ENCODE data around the gene PAXX. TPM values are rescaled to one million over a fixed set of nuclear protein-coding genes. Genes with fewer than 3 reads are reported as not detected.
A peak's percentile ranks its signal among the peaks of the same experiment; 100 is the strongest.

PAXX gene
- total RNA-seq, 5 donors from 2014 or later (not counting 1 experiment from before 2014, with no cell fraction given) = 81.3 to 173 (median 127) TPM

- CTCF ChIA-PET = no interaction called here
- POLR2A ChIA-PET = no interaction called here
- no peak overlapping the region for H3K4me3 Mint-ChIP-seq
- Histone ChIP-seq H3K36me3 (ENCODE audit: control insufficient read depth in 2 of 2, extremely low read depth in 1 of 2, insufficient read depth in 1 of 2, low read length in 1 of 2) (peaks cover 0 to 12% of the 10 kb centered on the region in 2 donors), H3K4me1 (ENCODE audit: control insufficient read depth in 1 of 2, extremely low read depth in 1 of 2, insufficient read depth in 2 of 2, low read length in 2 of 2) (peaks cover 0 to 19% of the 10 kb centered on the region in 2 experiments), H3K9me3 (no peaks in the 10 kb centered on the region), H3K27ac (ENCODE audit: low read length) (no peak overlapping the region), H3K27me3 (replicated peaks in 1 of 2; ENCODE audit: control insufficient read depth in 2 of 2, extremely low read depth in 1 of 2, insufficient read depth in 2 of 2, low read length in 1 of 2) (peaks cover 0 to 5% of the 10 kb centered on the region in 2 experiments), H3K4me3 (ENCODE audit: control insufficient read depth in 1 of 2, extremely low read depth in 1 of 2, low read length in 1 of 2) (no peak overlapping the region)
- H3K27me3 Mint-ChIP-seq = no peaks in the 10 kb centered on the region
- no peaks in the 10 kb centered on the region for H3K36me3 Mint-ChIP-seq
- peaks cover 0 to 6% (median 6%) of the 10 kb centered on the region in 3 donors for H3K4me1 Mint-ChIP-seq
- WGBS (ENCODE audit: insufficient coverage) = 52% methylated on average over 23 of the region's 24 CpGs
- H3K27ac Mint-ChIP-seq = peak overlapping the region in 1 of 2 donors; percentile 34
- ATAC-seq (replicated peaks in 1 of 4) (no peak), DNase-seq (no peak)
- H3K9me3 Mint-ChIP-seq = no peaks in the 10 kb centered on the region
These were observed 14.1 kb downstream of the PAXX start for GRCh38 chr9:137006116-137007003.

GRCh38 chr9:137007108-137007815 lies 15.0 kb downstream of the PAXX start:
- Mint-ChIP-seq H3K27ac (no peak overlapping the region), H3K4me1 (peaks cover 0 to 6% (median 6%) of the 10 kb centered on the region in 3 donors), H3K36me3 (peaks cover 3% of the 10 kb centered on the region), H3K27me3 (no peaks in the 10 kb centered on the region), H3K4me3 (no peak overlapping the region), H3K9me3 (no peaks in the 10 kb centered on the region)
- Histone ChIP-seq H3K27ac (ENCODE audit: low read length) (no peak overlapping the region), H3K4me3 (ENCODE audit: control insufficient read depth in 1 of 2, extremely low read depth in 1 of 2, low read length in 1 of 2) (no peak overlapping the region), H3K27me3 (replicated peaks in 1 of 2; ENCODE audit: control insufficient read depth in 2 of 2, extremely low read depth in 1 of 2, insufficient read depth in 2 of 2, low read length in 1 of 2) (peaks cover 0 to under 1% of the 10 kb centered on the region in 2 experiments), H3K9me3 (no peaks in the 10 kb centered on the region), H3K4me1 (ENCODE audit: control insufficient read depth in 1 of 2, extremely low read depth in 1 of 2, insufficient read depth in 2 of 2, low read length in 2 of 2) (peaks cover 0 to 17% of the 10 kb centered on the region in 2 experiments), H3K36me3 (ENCODE audit: control insufficient read depth in 2 of 2, extremely low read depth in 1 of 2, insufficient read depth in 1 of 2, low read length in 1 of 2) (peaks cover 0 to 16% of the 10 kb centered on the region in 2 donors)
- POLR2A ChIA-PET = interaction anchor here in 1 of 2 donors (0.6 kb wide), 1 partner anchor 41 kb away, joined by 3 read pairs; no protein-coding TSS in a partner anchor
- ATAC-seq (replicated peaks in 1 of 4) = no peak
- no peak for DNase-seq
- 91% methylated on average over 20 of the region's 30 CpGs for WGBS (ENCODE audit: insufficient coverage)
- CTCF ChIA-PET = no interaction called here

- no peak overlapping the region for H3K4me3 Mint-ChIP-seq
- Histone ChIP-seq H3K4me3 (ENCODE audit: control insufficient read depth in 1 of 2, extremely low read depth in 1 of 2, low read length in 1 of 2) (no peak overlapping the region), H3K4me1 (ENCODE audit: control insufficient read depth in 1 of 2, extremely low read depth in 1 of 2, insufficient read depth in 2 of 2, low read length in 2 of 2) (peaks cover 0 to 17% of the 10 kb centered on the region in 2 experiments), H3K27ac (ENCODE audit: low read length) (no peak overlapping the region), H3K9me3 (no peaks in the 10 kb centered on the region), H3K36me3 (ENCODE audit: control insufficient read depth in 2 of 2, extremely low read depth in 1 of 2, insufficient read depth in 1 of 2, low read length in 1 of 2) (peaks cover 0 to 20% of the 10 kb centered on the region in 2 donors), H3K27me3 (replicated peaks in 1 of 2; ENCODE audit: control insufficient read depth in 2 of 2, extremely low read depth in 1 of 2, insufficient read depth in 2 of 2, low read length in 1 of 2) (no peaks in the 10 kb centered on the region)
- H3K36me3 Mint-ChIP-seq = peaks cover 6% of the 10 kb centered on the region
- ATAC-seq (replicated peaks in 1 of 4) (no peak), DNase-seq (no peak)
- H3K9me3 Mint-ChIP-seq = no peaks in the 10 kb centered on the region
- 86% methylated on average over 13 of the region's 13 CpGs for WGBS (ENCODE audit: insufficient coverage)
- CTCF ChIA-PET = no interaction called here
- H3K27me3 Mint-ChIP-seq = no peaks in the 10 kb centered on the region
- POLR2A ChIA-PET = interaction anchor here in 1 of 2 donors (0.6 kb wide), 1 partner anchor 42 kb away, joined by 3 read pairs; no protein-coding TSS in a partner anchor
- no peak overlapping the region for H3K27ac Mint-ChIP-seq
- H3K4me1 Mint-ChIP-seq = peaks cover 0 to 6% (median 6%) of the 10 kb centered on the region in 3 donors
These were observed 15.6 kb downstream of the PAXX start for GRCh38 chr9:137007816-137008270.

GRCh38 chr9:137008312-137008711 lies 16.1 kb downstream of the PAXX start:
- H3K4me3 Mint-ChIP-seq = no peak overlapping the region
- POLR2A ChIA-PET = no interaction called here
- no peak for ATAC-seq (replicated peaks in 1 of 4)

GRCh38 chr9:137009217-137009616 lies 17.0 kb downstream of the PAXX start:
- CTCF ChIA-PET = no interaction called here

More at GRCh38 chr9:137008312-137008711, 16.1 kb downstream of the PAXX start:
- peaks cover 0 to 20% of the 10 kb centered on the region in 2 donors for H3K36me3 ChIP-seq (ENCODE audit: control insufficient read depth in 2 of 2, extremely low read depth in 1 of 2, insufficient read depth in 1 of 2, low read length in 1 of 2)
- peaks cover 6% of the 10 kb centered on the region for H3K36me3 Mint-ChIP-seq
- no peak overlapping the region for H3K27ac Mint-ChIP-seq
- peaks cover 0 to 6% (median 6%) of the 10 kb centered on the region in 3 donors for H3K4me1 Mint-ChIP-seq
- H3K9me3 Mint-ChIP-seq = no peaks in the 10 kb centered on the region
- WGBS (ENCODE audit: insufficient coverage) = 83% methylated on average over 20 of the region's 22 CpGs
- CTCF ChIA-PET = no interaction called here
- no peaks in the 10 kb centered on the region for H3K27me3 Mint-ChIP-seq
- no peaks in the 10 kb centered on the region for H3K27me3 ChIP-seq (replicated peaks in 1 of 2; ENCODE audit: control insufficient read depth in 2 of 2, extremely low read depth in 1 of 2, insufficient read depth in 2 of 2, low read length in 1 of 2)
- no peaks in the 10 kb centered on the region for H3K9me3 ChIP-seq
- H3K4me1 ChIP-seq (ENCODE audit: control insufficient read depth in 1 of 2, extremely low read depth in 1 of 2, insufficient read depth in 2 of 2, low read length in 2 of 2) = peaks cover 0 to 17% of the 10 kb centered on the region in 2 experiments
- no peak overlapping the region for H3K27ac ChIP-seq (ENCODE audit: low read length)
- no peak overlapping the region for H3K4me3 ChIP-seq (ENCODE audit: control insufficient read depth in 1 of 2, extremely low read depth in 1 of 2, low read length in 1 of 2)
- DNase-seq = no peak

More at GRCh38 chr9:137009217-137009616, 17.0 kb downstream of the PAXX start:
- Histone ChIP-seq H3K27ac (ENCODE audit: low read length) (no peak overlapping the region), H3K4me1 (ENCODE audit: control insufficient read depth in 1 of 2, extremely low read depth in 1 of 2, insufficient read depth in 2 of 2, low read length in 2 of 2) (peaks cover 0 to 17% of the 10 kb centered on the region in 2 experiments), H3K9me3 (no peaks in the 10 kb centered on the region), H3K36me3 (ENCODE audit: control insufficient read depth in 2 of 2, extremely low read depth in 1 of 2, insufficient read depth in 1 of 2, low read length in 1 of 2) (peaks cover 0 to 22% of the 10 kb centered on the region in 2 donors), H3K4me3 (ENCODE audit: control insufficient read depth in 1 of 2, extremely low read depth in 1 of 2, low read length in 1 of 2) (no peak overlapping the region), H3K27me3 (replicated peaks in 1 of 2; ENCODE audit: control insufficient read depth in 2 of 2, extremely low read depth in 1 of 2, insufficient read depth in 2 of 2, low read length in 1 of 2) (no peaks in the 10 kb centered on the region)
- Mint-ChIP-seq H3K4me1 (peaks cover 0 to 6% (median 6%) of the 10 kb centered on the region in 3 donors), H3K36me3 (peaks cover 6% of the 10 kb centered on the region), H3K9me3 (no peaks in the 10 kb centered on the region), H3K4me3 (no peak overlapping the region), H3K27me3 (no peaks in the 10 kb centered on the region), H3K27ac (no peak overlapping the region)
- POLR2A ChIA-PET = no interaction called here
- WGBS (ENCODE audit: insufficient coverage) = 90% methylated on average over 11 of the region's 18 CpGs
- no peak for ATAC-seq (replicated peaks in 1 of 4)
- no peak for DNase-seq
